DND-41 (cell line): Measurements from ENCODE around the gene RABEPK.
"Not testable (repeated sequence)": the region's sequence is repeated elsewhere in the genome, so short reads cannot be mapped to it uniquely, and the experiment has no call there.

ENCODE experiments used
- EZH2 ChIP-seq: IDR thresholded peaks from 3 replicates; pipeline ENCODE4 v1.6.1; 2012; ENCODE audit warnings: borderline replicate concordance, low read depth, mild to moderate bottlenecking, moderate library complexity, low read length, inconsistent platforms; ENCODE audit not compliant: severe bottlenecking
- TF ChIP-seq, protein P1 (sequence below): IDR thresholded peaks from 2 replicates; pipeline ENCODE4 v1.5.1; 2012; ENCODE audit warnings: borderline replicate concordance, low read length, moderate library complexity, mild to moderate bottlenecking; ENCODE audit not compliant: poor library complexity, severe bottlenecking; ENCODE audit errors: extremely low read depth

DNA sequence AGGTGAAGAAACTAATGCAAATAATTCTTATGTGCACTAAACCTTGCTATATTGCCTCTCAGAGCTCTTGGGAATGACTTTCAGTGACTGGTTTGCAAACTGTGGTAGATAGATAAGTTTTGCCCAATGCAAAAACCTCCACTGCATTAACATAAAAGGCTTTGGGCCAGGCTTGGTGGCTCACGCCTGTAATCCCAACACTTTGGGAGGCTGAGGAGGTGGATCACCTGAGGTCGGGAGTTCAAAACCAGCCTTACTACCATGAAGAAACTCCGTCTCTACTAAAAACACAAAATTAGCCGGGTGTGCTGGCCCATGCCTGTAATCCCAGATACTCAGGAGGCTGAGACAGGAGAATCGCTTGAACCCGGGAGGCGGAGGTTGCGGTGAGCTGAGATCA lies 33.8 kb downstream of the RABEPK start:
- TF ChIP-seq, protein P1, sequence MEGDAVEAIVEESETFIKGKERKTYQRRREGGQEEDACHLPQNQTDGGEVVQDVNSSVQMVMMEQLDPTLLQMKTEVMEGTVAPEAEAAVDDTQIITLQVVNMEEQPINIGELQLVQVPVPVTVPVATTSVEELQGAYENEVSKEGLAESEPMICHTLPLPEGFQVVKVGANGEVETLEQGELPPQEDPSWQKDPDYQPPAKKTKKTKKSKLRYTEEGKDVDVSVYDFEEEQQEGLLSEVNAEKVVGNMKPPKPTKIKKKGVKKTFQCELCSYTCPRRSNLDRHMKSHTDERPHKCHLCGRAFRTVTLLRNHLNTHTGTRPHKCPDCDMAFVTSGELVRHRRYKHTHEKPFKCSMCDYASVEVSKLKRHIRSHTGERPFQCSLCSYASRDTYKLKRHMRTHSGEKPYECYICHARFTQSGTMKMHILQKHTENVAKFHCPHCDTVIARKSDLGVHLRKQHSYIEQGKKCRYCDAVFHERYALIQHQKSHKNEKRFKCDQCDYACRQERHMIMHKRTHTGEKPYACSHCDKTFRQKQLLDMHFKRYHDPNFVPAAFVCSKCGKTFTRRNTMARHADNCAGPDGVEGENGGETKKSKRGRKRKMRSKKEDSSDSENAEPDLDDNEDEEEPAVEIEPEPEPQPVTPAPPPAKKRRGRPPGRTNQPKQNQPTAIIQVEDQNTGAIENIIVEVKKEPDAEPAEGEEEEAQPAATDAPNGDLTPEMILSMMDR: not testable (repeated sequence)
- TF ChIP-seq EZH2: not testable (repeated sequence)
